OCI-LY7 (cell line): ENCODE measurements around the gene YTHDF2. TPM values are rescaled to one million over a fixed set of nuclear protein-coding genes. Genes with fewer than 3 reads are reported as not detected.
"Not testable (repeated sequence)": the region's sequence is repeated elsewhere in the genome, so short reads cannot be mapped to it uniquely, and the experiment has no call there.

Source experiments
- BruUV-seq: library from RNA; stranded (reverse); fragments of 400-500 nt; replicated peaks from 2 replicates; lab custom pipeline; 2021; lab: Mats Ljungman, UMichigan
- CTCF ChIA-PET: fragments of 300-600 bp; sonication (Branson Sonifier 250); formaldehyde crosslinking; loops from one replicate; lab custom pipeline; 2022; ENCODE audit warnings: antibody characterized with exemption; ENCODE audit not compliant: unreplicated experiment; lab: Charles Lee
- POLR2A ChIA-PET: fragments of 300-600 bp; sonication (Branson Sonifier 250); formaldehyde crosslinking; loops from one replicate; lab custom pipeline; 2022; ENCODE audit warnings: antibody characterized with exemption; lab: Charles Lee
- DNase-seq: peaks from one replicate; pipeline ENCODE4 v3.0.0-alpha.2; 2015; ENCODE audit warnings: low spot score
- H2AFZ ChIP-seq: fragments of 200-600 bp; sonication (generic), shearing (Covaris generic); 2 replicates; pipeline ENCODE4 v1.6.1; 2014; ENCODE audit warnings: mild to moderate bottlenecking, antibody characterized with exemption, low read length, moderate library complexity
- H3K27ac ChIP-seq: fragments of 200-600 bp; sonication (generic); 2 replicates; pipeline ENCODE4 v1.5.1; 2014; ENCODE audit warnings: mixed run types, low read depth, mild to moderate bottlenecking, moderate library complexity, low read length, inconsistent platforms; ENCODE audit not compliant: poor library complexity, severe bottlenecking
- H3K36me3 ChIP-seq: fragments of 200-600 bp; sonication (generic); 2 replicates; pipeline ENCODE4 v1.6.1; 2014; ENCODE audit warnings: mild to moderate bottlenecking, antibody characterized with exemption, low read length, moderate library complexity, mixed read lengths; ENCODE audit not compliant: insufficient read depth
- H3K4me1 ChIP-seq: fragments of 200-600 bp; sonication (generic); 2 replicates; pipeline ENCODE4 v1.5.1; 2014; ENCODE audit warnings: mild to moderate bottlenecking, low read length; ENCODE audit not compliant: insufficient read depth, poor library complexity, severe bottlenecking
- H3K4me2 ChIP-seq: fragments of 200-600 bp; sonication (generic); 2 replicates; pipeline ENCODE4 v1.6.1; 2014; ENCODE audit warnings: mild to moderate bottlenecking, low read length
- H3K4me3 ChIP-seq: fragments of 200-600 bp; sonication (generic); 2 replicates; pipeline ENCODE4 v1.5.1; 2014; ENCODE audit warnings: mild to moderate bottlenecking, low read depth, low read length; ENCODE audit not compliant: poor library complexity, severe bottlenecking
- H3K79me2 ChIP-seq: fragments of 200-600 bp; sonication (generic); 2 replicates; pipeline ENCODE4 v1.6.1; 2016; ENCODE audit warnings: low read depth, mild to moderate bottlenecking, low read length, moderate library complexity, mixed read lengths; ENCODE audit not compliant: insufficient read depth
- H3K9me2 ChIP-seq: fragments of 200-600 bp; sonication (generic); 2 replicates; pipeline ENCODE4 v1.6.1; 2016; ENCODE audit warnings: mild to moderate bottlenecking, low read length, mixed read lengths; ENCODE audit not compliant: insufficient read depth
- H3K9me3 ChIP-seq: fragments of 200-600 bp; sonication (generic); 2 replicates; pipeline ENCODE4 v1.6.1; 2014; ENCODE audit warnings: mild to moderate bottlenecking, mixed run types, low read length, mixed read lengths
- H4K20me1 ChIP-seq: fragments of 200-600 bp; sonication (generic); 2 replicates; pipeline ENCODE4 v1.6.1; 2014; ENCODE audit warnings: mild to moderate bottlenecking, antibody characterized with exemption, low read length, moderate library complexity, mixed read lengths; ENCODE audit not compliant: insufficient read depth
- EZH2phosphoT487 ChIP-seq: fragments of 200-600 bp; sonication (generic); IDR thresholded peaks from 2 replicates; pipeline ENCODE4 v1.6.1; 2018; ENCODE audit warnings: low read depth, borderline replicate concordance, mild to moderate bottlenecking, mixed run types, antibody characterized with exemption, low read length, moderate library complexity, mixed read lengths
- intact Hi-C: fragments of 100-400 bp; cut with micrococcal nuclease; formaldehyde crosslinking; loops from one replicate; pipeline ENCODE4 v1.10.0; 2022; ENCODE audit not compliant: unreplicated experiment
- total RNA-seq, 2 experiments: library from RNA; depleted of rRNA in 1 of 2; stranded (reverse); fragments of >200 nt in 1 of 2; shearing (Covaris generic) in 1 of 2; gene quantifications; 2 replicates each; pipeline ENCODE4 v1.2.3, GENCODE V29; 2014 to 2022
- TF ChIP-seq, protein P1 (sequence below): fragments of 200-600 bp; sonication (generic); conservative IDR thresholded peaks from 2 replicates; pipeline ENCODE4 v1.5.1; 2014; ENCODE audit warnings: mild to moderate bottlenecking, antibody characterized with exemption, low read length, moderate library complexity, mixed read lengths

The YTHDF2 gene
- total RNA-seq, 2 experiments from 2014 or later, result 57.9 to 83.6 TPM

DNA sequence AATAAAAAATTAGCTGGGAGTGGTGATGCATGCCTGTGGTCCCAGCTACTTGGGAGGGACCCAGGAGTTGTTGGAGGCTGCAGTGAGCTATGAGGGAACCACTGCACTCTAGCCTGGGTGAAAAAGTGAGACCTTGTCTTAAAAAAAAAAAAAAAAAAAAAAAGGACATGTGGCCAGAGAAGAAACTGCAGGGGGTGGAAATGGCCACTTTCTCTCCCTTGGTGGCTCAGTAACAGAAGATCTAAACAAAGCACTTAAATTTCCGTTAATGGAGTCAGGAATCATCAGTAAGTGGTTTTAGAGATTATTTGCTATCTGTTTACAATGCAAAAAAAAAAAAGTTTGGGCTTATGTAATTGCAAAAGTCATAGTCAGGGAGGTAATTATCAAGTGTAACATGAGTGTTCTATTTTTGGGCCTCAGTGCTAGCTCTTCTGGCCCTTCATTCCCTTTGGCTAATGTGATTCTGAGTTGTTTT lies 55.9 kb downstream of the YTHDF2 start:
- TF ChIP-seq, protein P1, sequence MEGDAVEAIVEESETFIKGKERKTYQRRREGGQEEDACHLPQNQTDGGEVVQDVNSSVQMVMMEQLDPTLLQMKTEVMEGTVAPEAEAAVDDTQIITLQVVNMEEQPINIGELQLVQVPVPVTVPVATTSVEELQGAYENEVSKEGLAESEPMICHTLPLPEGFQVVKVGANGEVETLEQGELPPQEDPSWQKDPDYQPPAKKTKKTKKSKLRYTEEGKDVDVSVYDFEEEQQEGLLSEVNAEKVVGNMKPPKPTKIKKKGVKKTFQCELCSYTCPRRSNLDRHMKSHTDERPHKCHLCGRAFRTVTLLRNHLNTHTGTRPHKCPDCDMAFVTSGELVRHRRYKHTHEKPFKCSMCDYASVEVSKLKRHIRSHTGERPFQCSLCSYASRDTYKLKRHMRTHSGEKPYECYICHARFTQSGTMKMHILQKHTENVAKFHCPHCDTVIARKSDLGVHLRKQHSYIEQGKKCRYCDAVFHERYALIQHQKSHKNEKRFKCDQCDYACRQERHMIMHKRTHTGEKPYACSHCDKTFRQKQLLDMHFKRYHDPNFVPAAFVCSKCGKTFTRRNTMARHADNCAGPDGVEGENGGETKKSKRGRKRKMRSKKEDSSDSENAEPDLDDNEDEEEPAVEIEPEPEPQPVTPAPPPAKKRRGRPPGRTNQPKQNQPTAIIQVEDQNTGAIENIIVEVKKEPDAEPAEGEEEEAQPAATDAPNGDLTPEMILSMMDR, result no peak; the same call in 1 of the 2 replicates
- TF ChIP-seq EZH2phosphoT487, result no peak
- ChIA-PET CTCF (no interaction called here), POLR2A (interaction anchor here (0.6 to 0.7 kb wide), 4 partner anchors 10 to 390 kb away, joined by 3 to 5 read pairs (median 4); no protein-coding TSS in a partner anchor)
- no peaks in the 10 kb centered on the region for H3K9me2 ChIP-seq
- H2AFZ ChIP-seq, result no peak overlapping the region
- H3K4me3 ChIP-seq, result no peak overlapping the region
- intact Hi-C loops, result no loop called here
- H3K4me2 ChIP-seq, result no peak overlapping the region
- DNase-seq, result no peak
- H3K79me2 ChIP-seq, result no peaks in the 10 kb centered on the region
- H3K27ac ChIP-seq, result no peak overlapping the region
- no peaks in the 10 kb centered on the region for H3K36me3 ChIP-seq
- H3K4me1 ChIP-seq, result no peaks in the 10 kb centered on the region
- no peaks in the 10 kb centered on the region for H4K20me1 ChIP-seq
- no peaks in the 10 kb centered on the region for H3K9me3 ChIP-seq
- no TSS peak for BruUV-seq

DNA sequence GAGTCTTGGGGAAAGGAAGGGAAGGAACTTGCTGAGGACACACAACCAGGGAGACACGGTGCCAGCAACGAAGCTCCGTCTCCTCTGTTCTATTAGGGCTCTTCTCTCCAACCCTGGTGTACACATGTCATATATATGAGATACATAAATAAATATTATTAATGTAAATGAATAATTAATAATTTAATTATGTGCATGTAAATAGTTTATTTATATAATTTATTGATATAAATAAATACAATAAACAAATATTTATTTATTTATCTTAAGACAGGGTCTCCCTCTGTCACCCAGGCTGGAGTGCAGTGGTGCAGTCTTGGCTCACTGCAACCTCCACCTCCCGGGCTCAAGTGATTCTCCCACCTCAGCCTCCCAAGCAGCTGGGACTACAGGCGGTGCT lies 57.8 kb downstream of the YTHDF2 start:
- H3K9me3 ChIP-seq, intact Hi-C loops, CTCF ChIA-PET, BruUV-seq, H3K4me2 ChIP-seq, H3K4me3 ChIP-seq, H3K4me1 ChIP-seq, H3K36me3 ChIP-seq, DNase-seq, H3K27ac ChIP-seq, H3K79me2 ChIP-seq, H4K20me1 ChIP-seq, H2AFZ ChIP-seq, H3K9me2 ChIP-seq: not testable (repeated sequence)
- POLR2A ChIA-PET, result interaction anchor here (0.6 kb wide), 1 partner anchor 757 kb away, joined by 6 read pairs; no protein-coding TSS in a partner anchor

DNA sequence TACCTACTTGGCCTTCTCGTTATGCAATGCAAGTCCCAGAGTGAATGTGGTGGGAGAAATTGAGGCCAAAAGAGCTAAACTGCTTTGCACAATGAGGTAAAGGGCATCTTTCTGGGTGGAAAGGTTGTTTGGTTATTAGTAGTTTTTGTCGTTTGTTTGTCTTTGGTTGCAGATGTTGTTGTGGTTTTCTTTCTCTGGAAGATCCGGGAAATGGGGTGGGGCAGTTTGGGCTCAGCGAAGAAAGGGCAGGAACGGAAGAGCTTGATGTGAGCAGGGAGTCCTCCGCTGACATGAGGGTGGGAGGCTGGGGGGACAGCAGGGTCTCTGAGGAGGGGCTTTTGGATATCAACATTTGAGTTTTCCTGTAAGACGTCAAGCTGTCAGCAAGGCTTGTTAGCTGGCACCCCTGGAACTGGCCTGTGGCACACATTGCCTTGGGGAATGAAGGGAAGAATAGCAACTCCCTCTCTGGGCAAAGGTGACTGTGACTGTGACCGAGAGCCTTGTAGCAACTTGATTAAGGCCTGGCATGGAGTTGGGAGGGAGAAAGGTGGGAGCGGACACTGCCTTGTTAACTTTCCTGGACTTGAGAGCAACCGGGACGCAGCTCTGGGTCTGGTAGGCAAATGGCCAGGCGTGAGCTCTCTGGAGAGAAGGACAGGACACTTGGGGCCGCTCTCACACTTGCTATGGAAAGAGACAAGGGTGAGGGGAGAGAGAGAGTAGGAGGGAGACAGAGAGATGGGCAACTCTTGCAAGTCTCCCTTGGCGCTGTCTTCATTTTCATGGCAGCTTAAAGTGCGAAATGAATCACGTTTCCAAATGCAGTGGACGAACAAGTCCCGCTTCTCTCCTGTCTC lies 59.8 kb downstream of the YTHDF2 start:
- CTCF ChIA-PET, result no interaction called here
- H2AFZ ChIP-seq, result no peak overlapping the region
- H3K79me2 ChIP-seq, result no peaks in the 10 kb centered on the region
- H4K20me1 ChIP-seq, result no peaks in the 10 kb centered on the region
- DNase-seq, result no peak
- no peaks in the 10 kb centered on the region for H3K9me3 ChIP-seq
- no peaks in the 10 kb centered on the region for H3K9me2 ChIP-seq
- no peaks in the 10 kb centered on the region for H3K36me3 ChIP-seq
- H3K27ac ChIP-seq, result no peak overlapping the region
- no TSS peak for BruUV-seq
- H3K4me3 ChIP-seq, result no peak overlapping the region
- no peak overlapping the region for H3K4me2 ChIP-seq
- intact Hi-C loops, result no loop called here
- POLR2A ChIA-PET, result no interaction called here
- H3K4me1 ChIP-seq, result no peaks in the 10 kb centered on the region
- TF ChIP-seq, protein P1, result no peak
- TF ChIP-seq EZH2phosphoT487, result no peak
